GF-D8 (cell line): ENCODE measurements around the gene NUDT8.
"Not testable (repeated sequence)": the region's sequence is repeated elsewhere in the genome, so short reads cannot be mapped to it uniquely, and the experiment has no call there.

Experiments
- DNase-seq: peaks from one replicate; lab custom pipeline; 2025; lab: John Stamatoyannopoulos, UW

The NUDT8 gene

GRCh38 chr11:67627812-67628624 is 1.7 kb downstream of the NUDT8 start:
- no peak for DNase-seq

GRCh38 chr11:67627441-67627811 is 2.3 kb downstream of the NUDT8 start:
- DNase-seq = no peak

GRCh38 chr11:67626970-67627369 is 2.8 kb downstream of the NUDT8 start:
- DNase-seq = no peak

- DNase-seq = not testable (repeated sequence)
Measured at GRCh38 chr11:67626131-67626833, 3.5 kb downstream of the NUDT8 start.

- DNase-seq = not testable (repeated sequence)
Measured at GRCh38 chr11:67623795-67624194, 5.9 kb downstream of the NUDT8 start.

GRCh38 chr11:67622905-67623304 is 6.8 kb downstream of the NUDT8 start:
- DNase-seq = not testable (repeated sequence)

GRCh38 chr11:67621928-67622327 is 7.8 kb downstream of the NUDT8 start:
- DNase-seq = not testable (repeated sequence)

GRCh38 chr11:67620621-67621020 is 9.1 kb downstream of the NUDT8 start:
- DNase-seq = not testable (repeated sequence)

GRCh38 chr11:67619683-67620618 is 9.8 kb downstream of the NUDT8 start:
- not testable (repeated sequence) for DNase-seq

- not testable (repeated sequence) for DNase-seq
Measured at GRCh38 chr11:67618901-67619659, 10.7 kb downstream of the NUDT8 start.

GRCh38 chr11:67617243-67617953 is 12.3 kb downstream of the NUDT8 start:
- no peak for DNase-seq

GRCh38 chr11:67616431-67617242 is 13.1 kb downstream of the NUDT8 start:
- DNase-seq = no peak

- DNase-seq = no peak
Measured at GRCh38 chr11:67615728-67616430, 13.9 kb downstream of the NUDT8 start.

- DNase-seq = no peak
Measured at GRCh38 chr11:67614730-67615714, 14.7 kb downstream of the NUDT8 start.

GRCh38 chr11:67613960-67614715 is 15.6 kb downstream of the NUDT8 start:
- peak; percentile 77 for DNase-seq

GRCh38 chr11:67613313-67613959 is 16.3 kb downstream of the NUDT8 start:
- DNase-seq = no peak

GRCh38 chr11:67612751-67613150 is 17.0 kb downstream of the NUDT8 start:
- no peak for DNase-seq
